SK-N-MC (cell line): ENCODE measurements around the gene PHKA1.
"Not testable (repeated sequence)": the region's sequence is repeated elsewhere in the genome, so short reads cannot be mapped to it uniquely, and the experiment has no call there.

Source experiments
- DNase-seq: peaks from one replicate; pipeline ENCODE4 v3.0.0-alpha.2; 2011; ENCODE audit warnings: low read depth, low spot score
- H3K27ac ChIP-seq: fragments of 200-600 bp; sonication (generic); 2 replicates; pipeline ENCODE4 v1.5.1; 2016; ENCODE audit warnings: mixed run types
- H3K36me3 ChIP-seq: fragments of 200-600 bp; sonication (generic); 2 replicates; pipeline ENCODE4 v1.6.1; 2017; ENCODE audit warnings: antibody characterized with exemption, low read length, mixed read lengths; ENCODE audit not compliant: insufficient read depth
- H3K4me3 ChIP-seq: fragments of 200-600 bp; sonication (generic); 2 replicates; pipeline ENCODE4 v1.5.1; 2016
- H3K9ac ChIP-seq: fragments of 200-600 bp; sonication (generic); 2 replicates; pipeline ENCODE4 v1.8.0; 2017; ENCODE audit warnings: mixed run types, mixed read lengths; ENCODE audit not compliant: insufficient read length
- H3K9me3 ChIP-seq: fragments of 200-600 bp; sonication (generic); 2 replicates; pipeline ENCODE4 v1.6.1; 2017; ENCODE audit warnings: low read depth, mild to moderate bottlenecking, antibody characterized with exemption, low read length, moderate library complexity, mixed read lengths
- EZH2 ChIP-seq: fragments of 200-600 bp; sonication (generic); IDR thresholded peaks from one replicate; pipeline ENCODE4 v1.6.1; 2017; ENCODE audit warnings: antibody characterized with exemption
- FOXP2 ChIP-seq: optimal IDR thresholded peaks from 2 replicates; pipeline ENCODE3; 2011; ENCODE audit warnings: mild to moderate bottlenecking, moderate library complexity; ENCODE audit not compliant: insufficient read depth; ENCODE audit errors: extremely low read length, control extremely low read depth
- POLR2AphosphoS5 ChIP-seq: IDR thresholded peaks from 2 replicates; pipeline ENCODE4 v1.6.1; 2012; ENCODE audit warnings: mild to moderate bottlenecking, low read depth, low read length, borderline replicate concordance

Gene PHKA1

GRCh38 chrX:72683631-72684030 lies 30.5 kb downstream of the PHKA1 start:
- Histone ChIP-seq H3K36me3 (no peaks in the 10 kb centered on the region), H3K27ac (no peak overlapping the region), H3K4me3 (no peak overlapping the region), H3K9me3 (no peaks in the 10 kb centered on the region), H3K9ac (no peak overlapping the region)
- DNase-seq = no peak
- TF ChIP-seq POLR2AphosphoS5 (no peak), FOXP2 (no peak), EZH2 (no peak)

DNA sequence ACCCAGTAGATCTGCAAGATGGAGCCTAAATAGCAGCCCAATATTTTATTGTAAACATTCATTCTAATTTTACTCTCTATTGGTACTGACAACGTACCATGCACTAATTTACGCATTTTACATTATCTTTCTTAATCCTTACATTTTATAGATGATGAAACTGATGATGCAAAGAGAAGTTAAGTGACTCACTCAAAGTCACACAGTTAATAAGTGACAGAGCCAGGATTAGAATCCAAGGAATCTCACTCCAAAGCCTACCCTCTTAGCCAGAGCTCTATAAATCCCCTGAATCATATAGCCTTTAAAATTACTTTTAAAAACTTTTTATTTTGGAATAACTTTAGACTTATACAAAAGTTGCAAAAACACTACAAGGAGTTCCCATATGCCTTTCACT lies 37.6 kb downstream of the PHKA1 start:
- no peak for TF ChIP-seq POLR2AphosphoS5
- TF ChIP-seq FOXP2 = no peak
- TF ChIP-seq EZH2 = no peak

GRCh38 chrX:72673951-72674350 lies 40.2 kb downstream of the PHKA1 start:
- H3K36me3 ChIP-seq, H3K4me3 ChIP-seq, DNase-seq, H3K27ac ChIP-seq, H3K9ac ChIP-seq, H3K9me3 ChIP-seq: not testable (repeated sequence)

More for the DNA sequence above, 37.6 kb downstream of the PHKA1 start:
- Histone ChIP-seq H3K27ac (no peak overlapping the region), H3K9me3 (no peaks in the 10 kb centered on the region), H3K36me3 (no peaks in the 10 kb centered on the region), H3K4me3 (no peak overlapping the region), H3K9ac (no peak overlapping the region)
- DNase-seq = no peak

DNA sequence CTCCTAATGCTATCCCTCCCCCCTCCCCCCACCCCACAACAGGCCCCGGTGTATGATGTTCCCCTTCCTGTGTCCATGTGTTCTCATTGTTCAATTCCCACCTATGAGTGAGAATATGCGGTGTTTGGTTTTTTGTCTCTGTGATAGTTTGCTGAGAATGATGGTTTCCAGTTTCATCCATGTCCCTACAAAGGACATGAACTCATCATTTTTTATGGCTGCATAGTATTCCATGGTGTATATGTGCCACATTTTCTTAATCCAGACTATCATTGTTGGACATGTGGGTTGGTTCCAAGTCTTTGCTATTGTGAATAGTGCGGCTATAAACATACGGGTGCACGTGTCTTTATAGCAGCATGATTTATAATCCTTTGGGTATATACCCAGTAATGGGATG lies 44.6 kb downstream of the PHKA1 start:
- not testable (repeated sequence) for H3K9ac ChIP-seq, H3K4me3 ChIP-seq, H3K9me3 ChIP-seq, H3K27ac ChIP-seq, H3K36me3 ChIP-seq, DNase-seq

DNA sequence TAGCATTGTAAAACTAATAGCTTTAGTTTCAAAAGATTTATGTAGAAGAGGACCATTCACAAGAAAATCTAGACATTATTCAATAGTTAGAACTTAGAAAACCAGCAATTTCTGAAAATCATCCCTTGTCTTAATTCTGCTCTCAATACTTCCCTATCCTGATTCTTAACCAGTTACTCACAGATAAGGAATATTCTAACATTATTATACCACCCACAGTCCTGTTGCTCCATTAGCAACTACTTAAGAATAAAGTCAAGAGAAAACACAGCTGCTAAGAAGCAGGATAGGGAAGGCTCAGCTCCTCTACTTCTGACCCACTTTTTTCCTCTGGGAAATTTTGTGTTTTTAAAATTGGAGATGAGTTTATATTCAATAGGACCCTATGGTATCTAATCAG lies 47.7 kb downstream of the PHKA1 start:
- no peaks in the 10 kb centered on the region for H3K36me3 ChIP-seq
- H3K27ac ChIP-seq = no peak overlapping the region
- no peaks in the 10 kb centered on the region for H3K9me3 ChIP-seq
- no peak for TF ChIP-seq EZH2
- no peak for TF ChIP-seq FOXP2
- no peak for TF ChIP-seq POLR2AphosphoS5
- H3K4me3 ChIP-seq = no peak overlapping the region
- H3K9ac ChIP-seq = no peak overlapping the region
- DNase-seq = no peak

GRCh38 chrX:72663737-72664136 lies 50.4 kb downstream of the PHKA1 start:
- no peak overlapping the region for H3K4me3 ChIP-seq

DNA sequence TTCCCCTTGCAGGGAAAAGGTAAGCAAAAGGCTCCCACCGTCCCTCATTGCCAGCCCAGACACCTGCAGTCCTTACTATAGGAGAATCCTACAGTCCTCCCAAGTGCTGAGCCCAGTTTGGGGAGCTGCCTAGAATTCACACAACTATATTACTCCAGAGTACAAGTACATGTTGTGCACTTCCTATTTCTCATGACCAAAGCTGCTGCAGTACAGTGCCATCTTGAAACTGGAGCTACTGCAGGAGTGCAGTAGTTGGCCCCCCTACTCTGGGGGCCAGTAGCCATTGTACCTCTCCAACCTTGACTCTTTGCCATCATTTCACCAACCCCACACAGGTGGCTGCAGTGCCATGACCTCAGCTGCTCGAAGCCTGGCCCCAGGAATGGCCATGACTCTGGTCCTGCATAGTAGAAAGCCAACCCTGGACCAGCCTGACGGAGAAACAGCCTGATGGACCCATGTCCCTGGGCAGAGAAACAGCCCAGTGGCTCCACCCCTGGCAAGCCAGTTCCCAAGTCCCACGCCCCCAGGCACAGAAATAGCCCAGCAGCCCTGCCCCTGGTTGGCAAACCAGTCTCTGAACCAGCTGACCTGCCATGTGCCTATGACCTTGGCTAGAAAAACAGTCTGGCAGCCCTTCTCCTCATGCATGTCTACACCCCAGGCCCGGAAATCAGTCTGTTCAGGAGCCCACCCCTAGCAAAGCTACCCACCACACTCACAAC lies 51.9 kb downstream of the PHKA1 start:
- Histone ChIP-seq H3K36me3 (no peaks in the 10 kb centered on the region), H3K9me3 (no peaks in the 10 kb centered on the region), H3K4me3 (no peak overlapping the region), H3K27ac (no peak overlapping the region), H3K9ac (no peak overlapping the region)
- TF ChIP-seq POLR2AphosphoS5 (no peak), FOXP2 (no peak), EZH2 (no peak)
- no peak for DNase-seq

More at GRCh38 chrX:72663737-72664136, 50.4 kb downstream of the PHKA1 start:
- DNase-seq = no peak
- Histone ChIP-seq H3K9ac (no peak overlapping the region), H3K36me3 (no peaks in the 10 kb centered on the region), H3K9me3 (no peaks in the 10 kb centered on the region), H3K27ac (no peak overlapping the region)
- TF ChIP-seq POLR2AphosphoS5 (no peak), EZH2 (no peak), FOXP2 (no peak)

GRCh38 chrX:72659723-72660122 lies 54.4 kb downstream of the PHKA1 start:
- no peak overlapping the region for H3K4me3 ChIP-seq
- H3K9me3 ChIP-seq = no peaks in the 10 kb centered on the region
- no peak overlapping the region for H3K9ac ChIP-seq
- DNase-seq = no peak
- no peak overlapping the region for H3K27ac ChIP-seq
- TF ChIP-seq POLR2AphosphoS5 = no peak
- TF ChIP-seq EZH2 = no peak
- TF ChIP-seq FOXP2 = no peak
- H3K36me3 ChIP-seq = no peaks in the 10 kb centered on the region

- Histone ChIP-seq H3K36me3 (no peaks in the 10 kb centered on the region), H3K4me3 (no peak overlapping the region), H3K9me3 (no peaks in the 10 kb centered on the region), H3K27ac (no peak overlapping the region), H3K9ac (no peak overlapping the region)
- DNase-seq = no peak
- TF ChIP-seq EZH2 = no peak
- no peak for TF ChIP-seq POLR2AphosphoS5
- no peak for TF ChIP-seq FOXP2
These were observed 62.0 kb downstream of the PHKA1 start for GRCh38 chrX:72652082-72652481.
